ENCODE data around the gene PKDREJ. TPM values are rescaled to one million over a fixed set of nuclear protein-coding genes. Genes with fewer than 3 reads are reported as not detected.

Gene PKDREJ
- total and polyA plus RNA-seq, 7 donors, result under 0.01 to 0.36 (median 0.24) TPM; not detected in 3

DNA sequence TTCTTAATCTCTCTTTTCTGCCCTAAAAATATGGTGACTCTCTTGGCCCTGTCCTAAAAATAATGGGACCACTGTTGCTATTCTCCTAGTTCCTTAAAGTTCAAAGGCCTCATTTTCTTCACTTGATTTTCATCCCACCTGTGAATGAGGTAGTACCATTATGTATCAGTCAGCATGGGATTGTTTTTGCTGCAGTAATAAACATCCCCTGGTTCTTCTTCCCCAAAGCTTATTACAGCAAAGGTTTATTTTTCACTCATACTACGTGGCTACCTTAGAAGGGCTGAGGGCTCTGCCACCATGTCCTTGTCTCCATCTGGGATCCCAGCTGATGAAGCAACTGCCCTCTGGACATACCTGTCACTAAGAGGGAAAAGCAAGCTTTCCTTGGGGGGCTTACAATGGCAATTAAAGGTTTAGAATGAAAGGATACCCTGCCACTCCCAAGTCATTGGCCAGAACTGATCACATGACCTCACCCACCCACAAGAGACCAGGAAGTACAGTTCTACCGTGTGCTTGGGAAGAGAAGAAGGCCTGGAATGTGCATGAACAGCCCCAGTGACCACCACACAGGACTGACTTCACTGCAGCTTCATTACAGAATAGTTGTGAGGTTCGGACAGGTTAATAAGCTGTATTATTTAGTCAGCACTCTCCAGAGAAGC, 12.4 kb upstream of the PKDREJ start:
- Histone ChIP-seq H3K4me3 (no peak overlapping the region), H3K36me3 (peaks cover 30 to 88% (median 63%) of the 10 kb centered on the region in 4 donors), H3K9me3 (no peaks in the 10 kb centered on the region), H3K4me1 (no peaks in the 10 kb centered on the region), H3K27me3 (no peaks in the 10 kb centered on the region), H3K27ac (no peak overlapping the region)
- DNase-seq, result no peak
- TF ChIP-seq, protein P1, sequence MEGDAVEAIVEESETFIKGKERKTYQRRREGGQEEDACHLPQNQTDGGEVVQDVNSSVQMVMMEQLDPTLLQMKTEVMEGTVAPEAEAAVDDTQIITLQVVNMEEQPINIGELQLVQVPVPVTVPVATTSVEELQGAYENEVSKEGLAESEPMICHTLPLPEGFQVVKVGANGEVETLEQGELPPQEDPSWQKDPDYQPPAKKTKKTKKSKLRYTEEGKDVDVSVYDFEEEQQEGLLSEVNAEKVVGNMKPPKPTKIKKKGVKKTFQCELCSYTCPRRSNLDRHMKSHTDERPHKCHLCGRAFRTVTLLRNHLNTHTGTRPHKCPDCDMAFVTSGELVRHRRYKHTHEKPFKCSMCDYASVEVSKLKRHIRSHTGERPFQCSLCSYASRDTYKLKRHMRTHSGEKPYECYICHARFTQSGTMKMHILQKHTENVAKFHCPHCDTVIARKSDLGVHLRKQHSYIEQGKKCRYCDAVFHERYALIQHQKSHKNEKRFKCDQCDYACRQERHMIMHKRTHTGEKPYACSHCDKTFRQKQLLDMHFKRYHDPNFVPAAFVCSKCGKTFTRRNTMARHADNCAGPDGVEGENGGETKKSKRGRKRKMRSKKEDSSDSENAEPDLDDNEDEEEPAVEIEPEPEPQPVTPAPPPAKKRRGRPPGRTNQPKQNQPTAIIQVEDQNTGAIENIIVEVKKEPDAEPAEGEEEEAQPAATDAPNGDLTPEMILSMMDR (IDR thresholded peaks at IDR 0.05), result no peak
- no peak for TF ChIP-seq POLR2A (IDR thresholded peaks at IDR 0.05)
- no peak for TF ChIP-seq POLR2AphosphoS5 (IDR thresholded peaks at IDR 0.05)
- TF ChIP-seq EP300 (IDR thresholded peaks at IDR 0.05), result no peak
- WGBS, 2 donors, result 67 to 89% methylated on average over 3 of the region's 3 CpGs
- intact Hi-C loops (cut with DNase I), result no loop called here

DNA sequence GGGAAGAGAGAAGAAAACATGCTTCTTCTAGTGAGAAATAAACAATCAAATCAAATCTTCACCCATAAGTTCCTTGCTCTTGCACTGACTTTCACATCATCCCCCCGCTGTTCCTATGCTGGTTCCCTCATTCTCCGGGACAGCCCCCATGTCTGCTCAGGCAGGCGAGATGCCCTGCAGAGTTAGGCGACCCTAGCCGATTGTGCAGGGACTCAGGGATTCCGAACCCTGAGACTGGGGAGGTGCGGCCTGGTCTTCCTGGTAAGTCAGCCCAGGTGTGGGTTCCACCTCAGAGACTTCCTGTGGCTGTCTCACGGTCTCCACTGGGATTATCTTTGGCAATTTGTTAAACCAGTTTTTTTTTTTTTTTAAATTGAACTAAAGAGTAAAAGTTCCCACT, 11.2 kb upstream of the PKDREJ start:
- TF ChIP-seq, protein P1 (IDR thresholded peaks at IDR 0.05), result no peak
- TF ChIP-seq POLR2AphosphoS5 (IDR thresholded peaks at IDR 0.05), result no peak
- no peak for TF ChIP-seq POLR2A (IDR thresholded peaks at IDR 0.05)
- no peaks in the 10 kb centered on the region for H3K27me3 ChIP-seq
- no peak overlapping the region for H3K4me3 ChIP-seq
- no peak for DNase-seq
- intact Hi-C loops (cut with DNase I), result no loop called here
- H3K36me3 ChIP-seq, result peaks cover 22 to 85% (median 53%) of the 10 kb centered on the region in 4 donors
- H3K9me3 ChIP-seq, result no peaks in the 10 kb centered on the region
- WGBS, 2 donors, result 96 to 97% methylated on average over 8 of the region's 8 CpGs
- peaks cover 0 to 10% (median 1%) of the 10 kb centered on the region in 4 donors for H3K4me1 ChIP-seq
- H3K27ac ChIP-seq, result no peak overlapping the region

DNA sequence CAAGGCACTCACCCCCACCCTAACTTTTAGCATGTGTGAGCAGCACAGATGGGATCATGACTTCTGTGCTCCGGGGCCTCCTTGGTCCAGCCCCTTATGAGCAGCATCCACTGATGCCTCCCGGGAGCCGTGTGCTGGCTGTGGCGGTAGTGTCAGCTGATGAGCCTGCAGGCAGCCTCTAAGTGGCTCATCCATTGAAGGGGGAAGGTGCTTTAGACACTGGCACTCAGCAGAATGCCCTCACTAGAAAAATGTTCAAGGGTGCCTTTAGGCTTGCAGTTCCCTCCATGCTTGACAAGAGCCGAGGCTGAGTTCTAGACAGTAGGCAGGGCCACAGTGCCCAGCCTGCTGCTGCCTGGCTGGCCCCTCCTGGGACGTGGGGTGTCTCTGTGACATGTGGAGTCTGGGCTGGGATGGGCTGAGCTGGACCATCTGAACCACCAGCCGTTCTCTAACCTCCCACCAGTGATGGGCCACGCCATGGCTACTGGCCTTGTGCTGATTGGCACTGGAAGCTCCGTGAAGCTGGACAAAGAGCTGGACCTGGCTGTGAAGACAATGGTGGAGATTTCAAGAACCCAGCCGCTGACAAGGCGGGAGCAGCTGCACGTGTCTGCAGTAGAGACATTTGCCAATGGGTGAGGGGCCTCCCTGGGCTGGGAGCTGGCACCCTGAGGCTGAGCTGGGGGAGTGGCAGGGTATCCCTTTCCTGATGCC, 10.4 kb upstream of the PKDREJ start:
- H3K36me3 ChIP-seq, result peaks cover 14 to 84% (median 45%) of the 10 kb centered on the region in 4 donors
- 93 to 96% methylated on average over 12 of the region's 12 CpGs for WGBS, 2 donors
- intact Hi-C loops (cut with DNase I), result no loop called here

DNA sequence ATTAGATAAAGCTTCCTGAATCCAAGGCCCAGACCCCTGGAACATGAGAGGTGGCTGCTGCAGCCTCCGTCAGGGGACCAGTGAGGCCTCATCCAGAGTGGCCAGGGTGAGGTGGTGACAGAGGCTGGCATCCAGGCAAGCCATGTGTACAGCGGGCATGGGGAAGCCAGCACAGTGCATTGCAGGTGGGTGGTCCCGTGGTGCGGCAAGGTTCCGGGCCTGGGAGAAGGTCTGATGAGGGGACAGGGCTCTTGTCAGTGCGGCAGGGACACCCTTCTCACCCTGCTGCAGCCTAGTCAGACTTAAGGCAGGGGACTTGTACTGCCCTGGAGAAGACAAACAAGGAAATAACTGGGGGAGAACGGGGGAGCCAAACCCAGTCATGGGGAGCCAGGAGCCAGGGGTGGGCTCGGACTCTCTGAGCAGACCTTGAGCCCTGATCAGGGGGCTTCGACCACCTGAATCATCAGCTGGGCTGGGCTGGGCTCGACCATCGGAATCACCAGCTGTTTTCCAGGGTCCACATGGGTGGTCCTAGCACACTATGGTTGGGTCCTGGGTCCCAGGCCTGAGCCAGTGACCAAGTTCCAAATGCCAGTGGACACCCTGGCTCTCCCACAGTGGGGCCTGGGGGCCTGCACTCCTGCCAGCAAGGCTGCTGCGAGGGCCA, 9.8 kb upstream of the PKDREJ start:
- TF ChIP-seq POLR2AphosphoS5 (IDR thresholded peaks at IDR 0.05) (no peak), EP300 (IDR thresholded peaks at IDR 0.05) (no peak)
- 95 to 96% methylated on average over 12 of the region's 12 CpGs for WGBS, 2 donors
- Histone ChIP-seq H3K4me3 (no peak overlapping the region), H3K36me3 (peaks cover 12 to 77% (median 38%) of the 10 kb centered on the region in 4 donors), H3K4me1 (peaks cover 0 to 22% (median 11%) of the 10 kb centered on the region in 4 donors), H3K27me3 (no peaks in the 10 kb centered on the region), H3K27ac (no peak overlapping the region), H3K9me3 (no peaks in the 10 kb centered on the region)
- no peak for DNase-seq
- intact Hi-C loops (cut with DNase I), result no loop called here

More for the DNA sequence above, 10.4 kb upstream of the PKDREJ start:
- no peak for DNase-seq
- H3K4me3 ChIP-seq, result no peak overlapping the region
- TF ChIP-seq EP300 (IDR thresholded peaks at IDR 0.05), result no peak
- TF ChIP-seq POLR2AphosphoS5 (IDR thresholded peaks at IDR 0.05), result no peak
- TF ChIP-seq POLR2A (IDR thresholded peaks at IDR 0.05), result no peak
- TF ChIP-seq, protein P1 (IDR thresholded peaks at IDR 0.05), result no peak
- no peak overlapping the region for H3K27ac ChIP-seq
- no peaks in the 10 kb centered on the region for H3K9me3 ChIP-seq
- H3K4me1 ChIP-seq, result peaks cover 0 to 17% (median 8%) of the 10 kb centered on the region in 4 donors
- no peaks in the 10 kb centered on the region for H3K27me3 ChIP-seq

DNA sequence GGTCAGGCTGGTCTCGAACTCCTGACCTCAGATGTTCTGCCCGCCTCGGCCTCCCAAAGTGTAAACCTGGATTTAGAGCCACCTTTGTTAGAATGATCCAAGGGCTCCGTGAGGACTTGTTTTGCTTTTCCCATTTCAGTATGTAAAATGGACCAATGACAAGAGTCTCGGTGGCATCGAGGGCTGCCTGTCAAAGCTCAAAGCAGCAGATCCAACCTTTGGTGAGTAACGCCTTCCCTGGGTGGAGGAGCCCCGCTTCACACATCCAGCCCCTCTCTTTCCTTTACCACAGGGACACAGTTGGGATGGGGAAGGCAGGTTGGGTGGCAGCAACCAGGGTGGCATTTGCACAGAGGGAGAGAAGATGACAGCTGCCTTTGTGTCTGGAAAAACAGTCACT, 9.1 kb upstream of the PKDREJ start:
- Histone ChIP-seq H3K36me3 (peaks cover 12 to 70% (median 34%) of the 10 kb centered on the region in 4 donors), H3K4me3 (no peak overlapping the region), H3K9me3 (no peaks in the 10 kb centered on the region), H3K27me3 (no peaks in the 10 kb centered on the region), H3K27ac (no peak overlapping the region), H3K4me1 (peaks cover 0 to 23% (median 14%) of the 10 kb centered on the region in 4 donors)
- WGBS, 2 donors, result 95% methylated on average over 8 of the region's 8 CpGs
- TF ChIP-seq POLR2A (IDR thresholded peaks at IDR 0.05), result no peak
- no peak for TF ChIP-seq EP300 (IDR thresholded peaks at IDR 0.05)
- TF ChIP-seq, protein P1 (IDR thresholded peaks at IDR 0.05), result no peak
- TF ChIP-seq POLR2AphosphoS5 (IDR thresholded peaks at IDR 0.05), result no peak
- DNase-seq, result no peak
- intact Hi-C loops (cut with DNase I), result no loop called here
